ENCODE data around the gene CFB.

DNA sequence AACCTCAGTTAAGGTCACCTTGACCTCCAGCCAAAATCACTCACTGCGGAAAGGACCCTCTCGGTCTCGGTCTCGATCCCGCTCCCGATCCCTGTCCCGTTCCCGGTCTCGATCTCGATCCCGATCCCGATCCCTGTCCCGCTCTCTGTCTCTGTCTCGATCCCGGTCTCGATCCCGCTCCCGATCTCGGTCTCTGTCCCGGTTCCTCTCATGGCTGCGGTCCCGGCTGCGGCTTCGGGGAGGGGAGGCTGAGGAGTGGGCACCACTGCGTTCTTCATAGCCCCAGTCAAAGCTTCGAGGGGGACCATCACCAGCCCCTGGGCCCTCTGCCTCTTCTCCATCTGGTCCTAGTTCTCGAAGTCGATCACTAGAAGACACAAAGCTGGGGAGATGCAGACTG, 8.6 kb downstream of the CFB start:
- TF ChIP-seq, protein P1, sequence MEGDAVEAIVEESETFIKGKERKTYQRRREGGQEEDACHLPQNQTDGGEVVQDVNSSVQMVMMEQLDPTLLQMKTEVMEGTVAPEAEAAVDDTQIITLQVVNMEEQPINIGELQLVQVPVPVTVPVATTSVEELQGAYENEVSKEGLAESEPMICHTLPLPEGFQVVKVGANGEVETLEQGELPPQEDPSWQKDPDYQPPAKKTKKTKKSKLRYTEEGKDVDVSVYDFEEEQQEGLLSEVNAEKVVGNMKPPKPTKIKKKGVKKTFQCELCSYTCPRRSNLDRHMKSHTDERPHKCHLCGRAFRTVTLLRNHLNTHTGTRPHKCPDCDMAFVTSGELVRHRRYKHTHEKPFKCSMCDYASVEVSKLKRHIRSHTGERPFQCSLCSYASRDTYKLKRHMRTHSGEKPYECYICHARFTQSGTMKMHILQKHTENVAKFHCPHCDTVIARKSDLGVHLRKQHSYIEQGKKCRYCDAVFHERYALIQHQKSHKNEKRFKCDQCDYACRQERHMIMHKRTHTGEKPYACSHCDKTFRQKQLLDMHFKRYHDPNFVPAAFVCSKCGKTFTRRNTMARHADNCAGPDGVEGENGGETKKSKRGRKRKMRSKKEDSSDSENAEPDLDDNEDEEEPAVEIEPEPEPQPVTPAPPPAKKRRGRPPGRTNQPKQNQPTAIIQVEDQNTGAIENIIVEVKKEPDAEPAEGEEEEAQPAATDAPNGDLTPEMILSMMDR (IDR thresholded peaks at IDR 0.05) = no peak
- no peak for TF ChIP-seq POLR2A (IDR thresholded peaks at IDR 0.05)
